GM23338 (cell line): Measurements from ENCODE around the gene ADGRB3. TPM values are rescaled to one million over a fixed set of nuclear protein-coding genes. Genes with fewer than 3 reads are reported as not detected.

ENCODE experiments used
- ATAC-seq: fragments of 200-7000 bp; cut with Tn5 transposase; 3 replicates; pipeline ENCODE4 v1.9.1; 2020
- DNase-seq: peaks from one replicate; pipeline ENCODE4 v3.0.0-alpha.2; 2015; ENCODE audit warnings: low spot score
- H2AFZ ChIP-seq: fragments of 200-600 bp; sonication (generic); 2 replicates; pipeline ENCODE4 v1.8.0; 2016; ENCODE audit warnings: antibody characterized with exemption, mild to moderate bottlenecking, moderate library complexity
- H3F3A ChIP-seq: fragments of 200-600 bp; sonication (generic); replicated peaks from 2 replicates; pipeline ENCODE4 v1.8.0; 2017; ENCODE audit warnings: antibody characterized with exemption, mixed run types, low read depth
- H3K27ac ChIP-seq: fragments of 200-600 bp; sonication (generic); 2 replicates; pipeline ENCODE4 v1.6.1; 2016; ENCODE audit warnings: low read depth
- H3K27me3 ChIP-seq: fragments of 200-600 bp; sonication (generic); 2 replicates; pipeline ENCODE4 v1.8.0; 2016; ENCODE audit warnings: mild to moderate bottlenecking, mixed run types, moderate library complexity; ENCODE audit not compliant: insufficient read depth
- H3K36me3 ChIP-seq: fragments of 200-600 bp; sonication (generic); 2 replicates; pipeline ENCODE4 v1.8.0; 2016; ENCODE audit warnings: mild to moderate bottlenecking; ENCODE audit not compliant: insufficient read depth
- H3K4me1 ChIP-seq: fragments of 200-600 bp; sonication (generic); 2 replicates; pipeline ENCODE4 v1.8.0; 2016; ENCODE audit warnings: mild to moderate bottlenecking, moderate library complexity; ENCODE audit not compliant: insufficient read depth
- H3K4me2 ChIP-seq: fragments of 200-600 bp; sonication (generic); 2 replicates; pipeline ENCODE4 v1.7.1; 2017; ENCODE audit warnings: mixed run types
- H3K4me3 ChIP-seq: fragments of 200-600 bp; sonication (generic); 2 replicates; pipeline ENCODE4 v1.6.1; 2016; ENCODE audit warnings: mixed run types
- H3K79me2 ChIP-seq: fragments of 200-600 bp; sonication (generic); replicated peaks from 2 replicates; pipeline ENCODE4 v1.8.0; 2017; ENCODE audit warnings: mild to moderate bottlenecking; ENCODE audit not compliant: insufficient read depth
- H3K9me2 ChIP-seq: fragments of 200-600 bp; sonication (generic); 2 replicates; pipeline ENCODE4 v1.8.0; 2017; ENCODE audit not compliant: insufficient read depth
- H4K20me1 ChIP-seq: fragments of 200-600 bp; sonication (generic); replicated peaks from 2 replicates; pipeline ENCODE4 v1.8.0; 2017; ENCODE audit warnings: mild to moderate bottlenecking; ENCODE audit not compliant: insufficient read depth
- H3K27ac Mint-ChIP-seq: 2 replicates; pipeline ENCODE4 v1.8.0; 2020; ENCODE audit warnings: inconsistent platforms, mild to moderate bottlenecking, moderate library complexity, mixed read lengths
- H3K27me3 Mint-ChIP-seq: 3 replicates; pipeline ENCODE4 v1.8.0; 2022; ENCODE audit warnings: low read depth, mild to moderate bottlenecking, moderate library complexity, mixed read lengths, inconsistent platforms; ENCODE audit not compliant: insufficient read depth, poor library complexity
- H3K36me3 Mint-ChIP-seq: 3 replicates; pipeline ENCODE4 v1.8.0; 2021; ENCODE audit warnings: low read depth, mild to moderate bottlenecking, inconsistent platforms, moderate library complexity, mixed read lengths
- H3K4me1 Mint-ChIP-seq: 3 replicates; pipeline ENCODE4 v1.8.0; 2020; ENCODE audit warnings: mild to moderate bottlenecking, inconsistent platforms, mixed read lengths
- H3K4me3 Mint-ChIP-seq: 3 replicates; pipeline ENCODE4 v1.8.0; 2021; ENCODE audit warnings: moderate library complexity, mild to moderate bottlenecking, inconsistent platforms, mixed read lengths
- H3K9me3 Mint-ChIP-seq: 3 replicates; pipeline ENCODE4 v1.8.0; 2020; ENCODE audit warnings: moderate library complexity, mild to moderate bottlenecking, inconsistent platforms, mixed read lengths
- CREB1 ChIP-seq: fragments of 250-450 bp; sonication (Bioruptor Pico); IDR thresholded peaks from 2 replicates; pipeline ENCODE4 v1.5.0; 2020; ENCODE audit warnings: low read depth, mild to moderate bottlenecking, moderate library complexity
- EZH2 ChIP-seq: fragments of 200-600 bp; sonication (generic); IDR thresholded peaks from one replicate; pipeline ENCODE4 v1.8.0; 2017; ENCODE audit warnings: antibody characterized with exemption, mild to moderate bottlenecking, low read depth; ENCODE audit not compliant: unreplicated experiment
- EZH2phosphoT487 ChIP-seq: fragments of 200-600 bp; sonication (generic); IDR thresholded peaks from one replicate; pipeline ENCODE4 v1.8.1; 2018; ENCODE audit warnings: antibody characterized with exemption; ENCODE audit not compliant: unreplicated experiment
- JUNB ChIP-seq: IDR thresholded peaks from one replicate; pipeline ENCODE4 v1.6.1; 2016; ENCODE audit warnings: antibody characterized with exemption; ENCODE audit not compliant: unreplicated experiment
- POLR2AphosphoS5 ChIP-seq: IDR thresholded peaks from 2 replicates; pipeline ENCODE4 v1.6.1; 2016; ENCODE audit warnings: antibody characterized with exemption, low read depth
- STAT1 ChIP-seq: IDR thresholded peaks from one replicate; pipeline ENCODE4 v1.6.1; 2016; ENCODE audit warnings: antibody characterized with exemption; ENCODE audit not compliant: unreplicated experiment
- ZNF114 ChIP-seq: fragments of 250-450 bp; sonication (Bioruptor Pico); IDR thresholded peaks from 2 replicates; pipeline ENCODE4 v1.5.0; 2020; ENCODE audit warnings: mild to moderate bottlenecking, moderate library complexity
- ZNF331 ChIP-seq: fragments of 250-450 bp; sonication (Bioruptor Pico); IDR thresholded peaks from 2 replicates; pipeline ENCODE4 v1.5.0; 2020; ENCODE audit warnings: low read depth, mild to moderate bottlenecking, moderate library complexity
- polyA plus RNA-seq: library from polyadenylated mRNA; unstranded; fragments of >200 nt; fragmentation: Nextera tagmentation; extraction: Ambion mirVana; gene quantifications from 2 replicates; pipeline ENCODE4 v1.2.1, GENCODE V29; 2016
- total RNA-seq: library from RNA; depleted of rRNA; stranded (reverse); fragments of >200 nt; shearing (Covaris generic); gene quantifications from 2 replicates; pipeline ENCODE4 v1.2.3, GENCODE V29; 2014
- TF ChIP-seq, protein P1 (sequence below), 2 experiments: fragments of 200-600 bp in 1 of 2; sonication (generic) in 1 of 2; conservative IDR thresholded peaks; 2 replicates each; pipeline versions ENCODE4 v1.5.1 to v1.6.1; 2016 to 2017; ENCODE audit warnings: antibody characterized with exemption in 2 of 2, low read depth in 2 of 2, mild to moderate bottlenecking in 2 of 2, moderate library complexity in 1 of 2
- TF ChIP-seq, protein P2 (sequence below): IDR thresholded peaks from 2 replicates; pipeline ENCODE4 v1.6.1; 2016; ENCODE audit warnings: antibody characterized with exemption
- TF ChIP-seq, protein P3 (sequence below): IDR thresholded peaks from one replicate; pipeline ENCODE4 v1.6.1; 2018; ENCODE audit warnings: antibody characterized with exemption; ENCODE audit not compliant: unreplicated experiment

Gene ADGRB3
- total and polyA plus RNA-seq, 2 experiments from 2014 or later: 0.92 to 4.0 TPM

DNA sequence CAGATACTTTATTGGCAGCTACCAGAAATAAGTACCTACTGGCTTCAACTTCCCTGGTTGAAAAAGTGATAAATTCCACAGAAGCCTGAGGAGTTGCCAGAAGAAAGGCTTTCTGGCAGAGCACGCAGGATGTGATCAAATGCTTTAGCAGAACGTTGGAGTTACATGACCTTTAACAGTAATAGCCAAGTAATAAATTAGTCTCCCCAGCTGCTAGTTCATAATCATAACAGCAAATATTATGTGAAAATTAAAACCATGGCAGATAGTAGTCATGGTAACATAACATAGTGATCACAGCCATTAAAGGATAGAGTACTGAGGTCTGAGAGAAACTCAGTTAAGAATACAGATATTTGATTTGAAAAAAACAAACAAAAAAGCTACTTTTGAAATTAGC, 567.7 kb downstream of the ADGRB3 start:
- TF ChIP-seq ZNF331 (CRISPR knock-in tag) (no peak), ZNF114 (CRISPR knock-in tag) (no peak), EZH2 (no peak), JUNB (no peak)
- TF ChIP-seq, protein P1, sequence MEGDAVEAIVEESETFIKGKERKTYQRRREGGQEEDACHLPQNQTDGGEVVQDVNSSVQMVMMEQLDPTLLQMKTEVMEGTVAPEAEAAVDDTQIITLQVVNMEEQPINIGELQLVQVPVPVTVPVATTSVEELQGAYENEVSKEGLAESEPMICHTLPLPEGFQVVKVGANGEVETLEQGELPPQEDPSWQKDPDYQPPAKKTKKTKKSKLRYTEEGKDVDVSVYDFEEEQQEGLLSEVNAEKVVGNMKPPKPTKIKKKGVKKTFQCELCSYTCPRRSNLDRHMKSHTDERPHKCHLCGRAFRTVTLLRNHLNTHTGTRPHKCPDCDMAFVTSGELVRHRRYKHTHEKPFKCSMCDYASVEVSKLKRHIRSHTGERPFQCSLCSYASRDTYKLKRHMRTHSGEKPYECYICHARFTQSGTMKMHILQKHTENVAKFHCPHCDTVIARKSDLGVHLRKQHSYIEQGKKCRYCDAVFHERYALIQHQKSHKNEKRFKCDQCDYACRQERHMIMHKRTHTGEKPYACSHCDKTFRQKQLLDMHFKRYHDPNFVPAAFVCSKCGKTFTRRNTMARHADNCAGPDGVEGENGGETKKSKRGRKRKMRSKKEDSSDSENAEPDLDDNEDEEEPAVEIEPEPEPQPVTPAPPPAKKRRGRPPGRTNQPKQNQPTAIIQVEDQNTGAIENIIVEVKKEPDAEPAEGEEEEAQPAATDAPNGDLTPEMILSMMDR (conservative IDR thresholded peaks at IDR 0.05; ENCODE audit: low read depth in 2 of 2): no peak
- Mint-ChIP-seq H3K4me3 (no peak overlapping the region), H3K9me3 (no peaks in the 10 kb centered on the region), H3K27ac (no peak overlapping the region), H3K36me3 (no peaks in the 10 kb centered on the region), H3K4me1 (no peaks in the 10 kb centered on the region), H3K27me3 (peaks cover 2% of the 10 kb centered on the region)
- no peaks in the 10 kb centered on the region for H3K4me1 ChIP-seq
- H3F3A ChIP-seq: no peaks in the 10 kb centered on the region
- no peaks in the 10 kb centered on the region for H4K20me1 ChIP-seq
- no peak overlapping the region for H3K4me3 ChIP-seq
- ATAC-seq: no peak
- no peaks in the 10 kb centered on the region for H3K79me2 ChIP-seq
- H3K27ac ChIP-seq: no peak overlapping the region
- DNase-seq: no peak
- no peak overlapping the region for H2AFZ ChIP-seq
- no peak overlapping the region for H3K4me2 ChIP-seq
- no peaks in the 10 kb centered on the region for H3K36me3 ChIP-seq
- no peaks in the 10 kb centered on the region for H3K27me3 ChIP-seq
- H3K9me2 ChIP-seq: peaks cover 11% of the 10 kb centered on the region; the same call in 1 of the 2 replicates

DNA sequence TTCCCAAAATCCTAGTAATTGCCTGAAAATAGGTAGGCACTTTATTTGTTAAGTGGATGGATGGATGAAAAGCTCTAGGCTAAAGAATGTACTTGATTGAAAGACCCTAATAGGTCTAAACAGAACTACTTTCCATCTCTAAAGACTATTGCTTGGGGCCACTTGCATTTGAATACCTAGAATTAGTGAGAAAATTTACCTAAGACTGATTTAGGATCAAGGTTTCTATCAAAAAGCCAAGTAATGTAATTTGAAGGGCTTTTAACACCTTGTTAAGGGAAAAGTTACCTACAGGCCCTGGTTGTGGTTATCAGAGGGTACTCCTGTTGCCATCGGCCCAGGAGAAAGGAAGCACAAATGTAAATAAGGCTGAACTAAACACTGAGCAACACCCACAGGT, 581.0 kb downstream of the ADGRB3 start:
- H4K20me1 ChIP-seq: no peaks in the 10 kb centered on the region
- H3K79me2 ChIP-seq: no peaks in the 10 kb centered on the region
- Mint-ChIP-seq H3K4me3 (peak overlapping the region; percentile 35; the same call in 1 of the 3 replicates), H3K9me3 (no peaks in the 10 kb centered on the region), H3K27me3 (peaks cover 6% of the 10 kb centered on the region), H3K27ac (peak overlapping the region; percentile 98), H3K36me3 (no peaks in the 10 kb centered on the region), H3K4me1 (peaks cover 74% of the 10 kb centered on the region)
- H3K36me3 ChIP-seq: no peaks in the 10 kb centered on the region
- DNase-seq (peak; percentile 74), ATAC-seq (peak; percentile 87)
- peaks cover 78% of the 10 kb centered on the region for H3K4me1 ChIP-seq
- H3F3A ChIP-seq: no peaks in the 10 kb centered on the region
- H3K4me3 ChIP-seq: 0 out of 2 replicates have a peak overlapping the region, but pooled peaks have one; percentile 3
- no peak overlapping the region for H2AFZ ChIP-seq
- H3K27me3 ChIP-seq: no peaks in the 10 kb centered on the region
- H3K4me2 ChIP-seq: peak overlapping the region; percentile 5; the same call in 1 of the 2 replicates
- peak overlapping the region; percentile 89 for H3K27ac ChIP-seq
- no peaks in the 10 kb centered on the region for H3K9me2 ChIP-seq
- TF ChIP-seq EZH2phosphoT487 (no peak), CREB1 (CRISPR knock-in tag) (no peak), POLR2AphosphoS5 (no peak), STAT1 (no peak)
- TF ChIP-seq, protein P2, sequence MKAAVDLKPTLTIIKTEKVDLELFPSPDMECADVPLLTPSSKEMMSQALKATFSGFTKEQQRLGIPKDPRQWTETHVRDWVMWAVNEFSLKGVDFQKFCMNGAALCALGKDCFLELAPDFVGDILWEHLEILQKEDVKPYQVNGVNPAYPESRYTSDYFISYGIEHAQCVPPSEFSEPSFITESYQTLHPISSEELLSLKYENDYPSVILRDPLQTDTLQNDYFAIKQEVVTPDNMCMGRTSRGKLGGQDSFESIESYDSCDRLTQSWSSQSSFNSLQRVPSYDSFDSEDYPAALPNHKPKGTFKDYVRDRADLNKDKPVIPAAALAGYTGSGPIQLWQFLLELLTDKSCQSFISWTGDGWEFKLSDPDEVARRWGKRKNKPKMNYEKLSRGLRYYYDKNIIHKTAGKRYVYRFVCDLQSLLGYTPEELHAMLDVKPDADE: no peak
- TF ChIP-seq, protein P3, sequence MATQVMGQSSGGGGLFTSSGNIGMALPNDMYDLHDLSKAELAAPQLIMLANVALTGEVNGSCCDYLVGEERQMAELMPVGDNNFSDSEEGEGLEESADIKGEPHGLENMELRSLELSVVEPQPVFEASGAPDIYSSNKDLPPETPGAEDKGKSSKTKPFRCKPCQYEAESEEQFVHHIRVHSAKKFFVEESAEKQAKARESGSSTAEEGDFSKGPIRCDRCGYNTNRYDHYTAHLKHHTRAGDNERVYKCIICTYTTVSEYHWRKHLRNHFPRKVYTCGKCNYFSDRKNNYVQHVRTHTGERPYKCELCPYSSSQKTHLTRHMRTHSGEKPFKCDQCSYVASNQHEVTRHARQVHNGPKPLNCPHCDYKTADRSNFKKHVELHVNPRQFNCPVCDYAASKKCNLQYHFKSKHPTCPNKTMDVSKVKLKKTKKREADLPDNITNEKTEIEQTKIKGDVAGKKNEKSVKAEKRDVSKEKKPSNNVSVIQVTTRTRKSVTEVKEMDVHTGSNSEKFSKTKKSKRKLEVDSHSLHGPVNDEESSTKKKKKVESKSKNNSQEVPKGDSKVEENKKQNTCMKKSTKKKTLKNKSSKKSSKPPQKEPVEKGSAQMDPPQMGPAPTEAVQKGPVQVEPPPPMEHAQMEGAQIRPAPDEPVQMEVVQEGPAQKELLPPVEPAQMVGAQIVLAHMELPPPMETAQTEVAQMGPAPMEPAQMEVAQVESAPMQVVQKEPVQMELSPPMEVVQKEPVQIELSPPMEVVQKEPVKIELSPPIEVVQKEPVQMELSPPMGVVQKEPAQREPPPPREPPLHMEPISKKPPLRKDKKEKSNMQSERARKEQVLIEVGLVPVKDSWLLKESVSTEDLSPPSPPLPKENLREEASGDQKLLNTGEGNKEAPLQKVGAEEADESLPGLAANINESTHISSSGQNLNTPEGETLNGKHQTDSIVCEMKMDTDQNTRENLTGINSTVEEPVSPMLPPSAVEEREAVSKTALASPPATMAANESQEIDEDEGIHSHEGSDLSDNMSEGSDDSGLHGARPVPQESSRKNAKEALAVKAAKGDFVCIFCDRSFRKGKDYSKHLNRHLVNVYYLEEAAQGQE: no peak
